PC-9 (cell line): ENCODE results near the gene MISP.

ENCODE experiments used
- CTCF ChIP-seq: fragments of 200-600 bp; sonication (generic); conservative IDR thresholded peaks from 2 replicates; pipeline ENCODE4 v1.6.1; 2017; ENCODE audit warnings: mixed run types, antibody characterized with exemption, mild to moderate bottlenecking, moderate library complexity
- EZH2 ChIP-seq: fragments of 200-600 bp; sonication (generic); IDR thresholded peaks from 2 replicates; pipeline ENCODE4 v1.8.0; 2017; ENCODE audit warnings: antibody characterized with exemption, low read depth

GRCh38 chr19:771332-771785 lies 20.4 kb downstream of the MISP start:
- TF ChIP-seq CTCF, result peak; percentile 60
- no peak for TF ChIP-seq EZH2
